PFSK-1 (cell line): ENCODE results near the gene ARHGAP19.

Experiments used
- FOXP2 ChIP-seq: optimal IDR thresholded peaks from 2 replicates; pipeline ENCODE3; 2011; ENCODE audit warnings: borderline replicate concordance, control low read depth, inconsistent platforms; ENCODE audit not compliant: insufficient read depth; ENCODE audit errors: extremely low read length, extremely low read depth
- POLR2AphosphoS5 ChIP-seq: IDR thresholded peaks from 2 replicates; pipeline ENCODE4 v1.6.1; 2012; ENCODE audit warnings: low read depth, mild to moderate bottlenecking, control low read depth, low read length, moderate library complexity
- REST ChIP-seq, 2 experiments: IDR thresholded peaks; 2 replicates each; pipeline versions ENCODE4 v1.6.1 to v1.8.0; 2011 to 2012; ENCODE audit warnings: low read depth in 2 of 2, low read length in 2 of 2, control low read depth in 1 of 2, inconsistent platforms in 1 of 2, mild to moderate bottlenecking in 1 of 2, moderate library complexity in 1 of 2; ENCODE audit not compliant: insufficient read depth in 1 of 2
- SIN3A ChIP-seq: IDR thresholded peaks from 2 replicates; pipeline ENCODE4 v1.6.1; 2012; ENCODE audit warnings: mild to moderate bottlenecking, low read length, moderate library complexity, borderline replicate concordance; ENCODE audit not compliant: insufficient read depth
- TAF1 ChIP-seq: IDR thresholded peaks from 2 replicates; pipeline ENCODE4 v1.6.1; 2012; ENCODE audit warnings: low read length, control low read depth, borderline replicate concordance; ENCODE audit not compliant: insufficient read depth

Gene ARHGAP19

GRCh38 chr10:97207131-97207530, 85.3 kb downstream of the ARHGAP19 start:
- TF ChIP-seq SIN3A (no peak), TAF1 (no peak), FOXP2 (no peak), POLR2AphosphoS5 (no peak), REST (IDR thresholded peaks at IDR 0.05; ENCODE audit: insufficient read depth in 1 of 2, low read depth in 2 of 2, low read length in 2 of 2) (no peak)

- no peak for TF ChIP-seq TAF1
- no peak for TF ChIP-seq POLR2AphosphoS5
- TF ChIP-seq SIN3A, result no peak
- no peak for TF ChIP-seq FOXP2
- no peak for TF ChIP-seq REST (IDR thresholded peaks at IDR 0.05; ENCODE audit: insufficient read depth in 1 of 2, low read depth in 2 of 2, low read length in 2 of 2)
Observed at GRCh38 chr10:97204826-97205679, 87.4 kb downstream of the ARHGAP19 start.

GRCh38 chr10:97203220-97203619, 89.2 kb downstream of the ARHGAP19 start:
- no peak for TF ChIP-seq POLR2AphosphoS5

GRCh38 chr10:97200616-97201015, 91.8 kb downstream of the ARHGAP19 start:
- TF ChIP-seq TAF1 (no peak), SIN3A (no peak), POLR2AphosphoS5 (no peak), REST (IDR thresholded peaks at IDR 0.05; ENCODE audit: insufficient read depth in 1 of 2, low read depth in 2 of 2, low read length in 2 of 2) (no peak), FOXP2 (no peak)

GRCh38 chr10:97199152-97199551, 93.3 kb downstream of the ARHGAP19 start:
- TF ChIP-seq FOXP2 (no peak), REST (IDR thresholded peaks at IDR 0.05; ENCODE audit: insufficient read depth in 1 of 2, low read depth in 2 of 2, low read length in 2 of 2) (no peak), TAF1 (no peak), SIN3A (no peak), POLR2AphosphoS5 (no peak)
